HepG2 (cell line): ENCODE results near the gene TAF3. TPM values are rescaled to one million over a fixed set of nuclear protein-coding genes. Genes with fewer than 3 reads are reported as not detected.

Experiments
- ATAC-seq: fragments of 200-7000 bp; cut with Tn5 transposase; 3 replicates; pipeline ENCODE4 v1.9.1; 2020; ENCODE audit warnings: mild to moderate bottlenecking, moderate library complexity
- BruUV-seq: library from RNA; stranded (reverse); fragments of 400-500 nt; replicated peaks from 2 replicates; lab custom pipeline; 2021; lab: Mats Ljungman, UMichigan
- CTCF ChIA-PET: fragments of 300-600 bp; formaldehyde crosslinking; extraction: SDS; loops from one replicate; lab custom pipeline; 2021; ENCODE audit warnings: low total read pairs, inconsistent platforms, low intra/inter-chr PET ratio; lab: Yijun Ruan, JAX
- POLR2A ChIA-PET: fragments of 350-600 bp; sonication (Branson Sonifier 250); formaldehyde crosslinking; loops from one replicate; lab custom pipeline; 2020; ENCODE audit warnings: antibody characterized with exemption, inconsistent platforms; lab: Yijun Ruan, JAX
- DNase-seq: peaks from one replicate; pipeline ENCODE4 v3.0.0-alpha.2; 2015; ENCODE audit warnings: low spot score
- FAIRE-seq: peaks from 3 replicates; lab custom pipeline; 2011; peaks lifted over from hg19 to GRCh38; lab: Jason Lieb, UNC
- H2AFZ ChIP-seq: one replicate; pipeline ENCODE4 v1.6.1; 2011; ENCODE audit warnings: low read length, inconsistent platforms
- H3K27ac ChIP-seq: fragments of 300-600 bp; 3 replicates; pipeline ENCODE4 v1.8.0; 2011; ENCODE audit warnings: mixed run types, mild to moderate bottlenecking, mixed read lengths, low read length, inconsistent platforms; ENCODE audit not compliant: insufficient read depth; ENCODE audit errors: extremely low read length
- H3K27me3 ChIP-seq, 2 experiments: fragments of 200-600 bp in 1 of 2; 2 replicates in 1 of 2; 3 replicates in 1 of 2; pipeline versions ENCODE4 v1.6.0 to v1.8.0; 2011; ENCODE audit warnings: low read length in 2 of 2, mild to moderate bottlenecking in 2 of 2, moderate library complexity in 2 of 2, inconsistent platforms in 1 of 2; ENCODE audit not compliant: insufficient read depth in 2 of 2, control insufficient read depth in 1 of 2
- H3K36me3 ChIP-seq, 2 experiments: fragments of 200-600 bp in 1 of 2; replicated peaks in 1 of 2; 2 replicates in 1 of 2; 3 replicates in 1 of 2; pipeline versions ENCODE4 v1.5.1 to v1.8.0; 2011; ENCODE audit warnings: low read length in 2 of 2, inconsistent platforms in 1 of 2; ENCODE audit not compliant: insufficient read depth in 2 of 2, control insufficient read depth in 1 of 2
- H3K4me1 ChIP-seq: 2 replicates; pipeline ENCODE4 v1.5.1; 2012; ENCODE audit warnings: low read length, inconsistent platforms; ENCODE audit not compliant: insufficient read depth
- H3K4me2 ChIP-seq: 2 replicates; pipeline ENCODE4 v1.6.0; 2011; ENCODE audit warnings: low read depth, low read length, inconsistent platforms
- H3K4me3 ChIP-seq, 3 experiments: fragments of 200-600 bp in 1 of 3; sonication (generic), shearing (Covaris generic) in 1 of 3; replicated peaks in 1 of 3; 2 replicates each; pipeline ENCODE4 v1.5.1; 2011 to 2016; ENCODE audit warnings: low read length in 3 of 3, inconsistent platforms in 2 of 3, low read depth in 2 of 3, mild to moderate bottlenecking in 2 of 3, control low read depth in 1 of 3, mixed read lengths in 1 of 3; ENCODE audit not compliant: insufficient read depth in 1 of 3
- H3K79me2 ChIP-seq: one replicate; pipeline ENCODE4 v1.6.1; 2011; ENCODE audit warnings: low read length, inconsistent platforms; ENCODE audit not compliant: insufficient read depth
- H3K9ac ChIP-seq: 2 replicates; pipeline ENCODE4 v1.6.0; 2011; ENCODE audit warnings: mild to moderate bottlenecking, low read depth, low read length, inconsistent platforms; ENCODE audit not compliant: insufficient read depth
- H3K9me3 ChIP-seq: 2 replicates; pipeline ENCODE4 v1.5.1; 2012; ENCODE audit warnings: mild to moderate bottlenecking, low read length
- H4K20me1 ChIP-seq: 2 replicates; pipeline ENCODE4 v1.6.0; 2011; ENCODE audit warnings: inconsistent platforms, mild to moderate bottlenecking, low read length, moderate library complexity; ENCODE audit not compliant: insufficient read depth
- CHCHD3 ChIP-seq: sonication (generic); formaldehyde crosslinking; IDR thresholded peaks from 2 replicates; pipeline ENCODE4 v1.8.0; 2022; ENCODE audit warnings: mild to moderate bottlenecking, missing genetic modification reagents, moderate library complexity
- NCOA1 ChIP-seq: sonication (generic); formaldehyde crosslinking; IDR thresholded peaks from 2 replicates; pipeline ENCODE4 v1.9.0; 2021; ENCODE audit warnings: missing genetic modification reagents
- NFRKB ChIP-seq: fragments of 450-650 bp; IDR thresholded peaks from 2 replicates; pipeline ENCODE4 v1.6.1; 2017
- PHB2 ChIP-seq: fragments of 450-650 bp; IDR thresholded peaks from 2 replicates; pipeline ENCODE4 v1.6.1; 2018; ENCODE audit not compliant: partially characterized antibody
- SIX1 ChIP-seq: sonication (generic); formaldehyde crosslinking; IDR thresholded peaks from 2 replicates; pipeline ENCODE4 v1.4.0; 2020; ENCODE audit warnings: missing genetic modification reagents, borderline replicate concordance
- ZNF282 ChIP-seq: fragments of 450-650 bp; IDR thresholded peaks from 2 replicates; pipeline ENCODE4 v1.6.1; 2018; ENCODE audit not compliant: partially characterized antibody
- ZNF773 ChIP-seq: sonication (generic); formaldehyde crosslinking; IDR thresholded peaks from 2 replicates; pipeline ENCODE4 v1.4.0; 2020; ENCODE audit warnings: missing genetic modification reagents, borderline replicate concordance
- WGBS: methylation state at CpG from one replicate; pipeline ENCODE4 v1.1.6; 2017; ENCODE audit warnings: low lambda C conversion rate; 5-methylcytosine and 5-hydroxymethylcytosine counted together
- in situ Hi-C: cut with HindIII; loops from 2 replicates; pipeline ENCODE4 v1.10.0; 2017; ENCODE audit warnings: low pct_unique_long_range_greater_than_20kb; ENCODE audit not compliant: extremely low pct_ligation_motif_present
- intact Hi-C: fragments of 100-400 bp; cut with micrococcal nuclease; formaldehyde crosslinking; loops from one replicate; pipeline ENCODE4 v1.10.0; 2022; ENCODE audit not compliant: unreplicated experiment
- polyA plus RNA-seq, 8 experiments: library from polyadenylated mRNA; depleted of rRNA in 3 of 8; stranded (reverse) in 7 of 8; unstranded in 1 of 8; fragments of >200 nt; fragmentation: Illumina TruSeq in 4 of 8; extraction: Trizol in 4 of 8; gene quantifications; 2 replicates each; pipeline versions ENCODE4 v1.2.1 to v1.2.3, GENCODE V29; 2011 to 2016; ENCODE audit warnings: low read depth in 4 of 8, missing spikeins in 1 of 8, mixed read lengths in 1 of 8; ENCODE audit not compliant: insufficient read depth in 1 of 8
- total RNA-seq, 5 experiments: library from RNA; depleted of rRNA; stranded (reverse); fragments of >200 nt; fragmentation: Illumina TruSeq; extraction: Trizol; gene quantifications; 2 replicates each; pipeline ENCODE4 v1.2.3, GENCODE V29; 2016; ENCODE audit warnings: low read depth in 1 of 5
- TF ChIP-seq, protein P1 (sequence below): sonication (generic); formaldehyde crosslinking; IDR thresholded peaks from 2 replicates; pipeline ENCODE4 v1.4.0; 2020; ENCODE audit warnings: missing genetic modification reagents
- TF ChIP-seq, protein P2 (sequence below): sonication (generic); formaldehyde crosslinking; IDR thresholded peaks from 2 replicates; pipeline ENCODE4 v1.4.0; 2020; ENCODE audit warnings: missing genetic modification reagents
- TF ChIP-seq, protein P3 (sequence below): sonication (generic); formaldehyde crosslinking; IDR thresholded peaks from 2 replicates; pipeline ENCODE4 v1.5.1; 2020; ENCODE audit warnings: mild to moderate bottlenecking, missing genetic modification reagents, moderate library complexity
- TF ChIP-seq, protein P4 (sequence below): sonication (generic); formaldehyde crosslinking; IDR thresholded peaks from 2 replicates; pipeline ENCODE4 v1.4.0; 2020; ENCODE audit warnings: mild to moderate bottlenecking, missing genetic modification reagents
- TF ChIP-seq, protein P5 (sequence below): sonication (generic); formaldehyde crosslinking; IDR thresholded peaks from 2 replicates; pipeline ENCODE4 v1.5.1; 2020; ENCODE audit warnings: missing genetic modification reagents, mild to moderate bottlenecking, borderline replicate concordance

The TAF3 gene
- total and polyA plus RNA-seq, 2 of the 13 experiments (the other 11 are each of a cell fraction or from before 2014, with no cell fraction given) = 1.7 to 2.9 TPM

DNA sequence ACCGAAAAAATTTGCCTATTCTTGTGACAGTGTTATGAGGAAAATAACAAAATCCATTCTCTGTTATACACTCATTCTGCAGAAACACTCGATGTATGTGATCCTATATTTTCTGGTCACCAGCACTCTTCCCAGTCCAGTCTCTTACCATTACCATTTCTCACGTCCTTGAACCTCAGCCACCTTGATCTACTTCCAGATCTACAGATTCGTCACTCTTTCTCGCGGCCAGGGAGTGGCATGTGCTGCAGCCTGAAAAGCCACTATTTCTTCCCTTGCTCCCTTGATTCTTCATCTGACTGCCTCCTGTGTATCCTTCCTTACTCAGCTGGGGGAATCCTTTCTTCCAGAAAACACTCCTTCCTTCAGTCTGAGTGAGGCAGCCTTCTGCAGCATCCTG, 14.1 kb upstream of the TAF3 start (continued):
- TF ChIP-seq, protein P1, sequence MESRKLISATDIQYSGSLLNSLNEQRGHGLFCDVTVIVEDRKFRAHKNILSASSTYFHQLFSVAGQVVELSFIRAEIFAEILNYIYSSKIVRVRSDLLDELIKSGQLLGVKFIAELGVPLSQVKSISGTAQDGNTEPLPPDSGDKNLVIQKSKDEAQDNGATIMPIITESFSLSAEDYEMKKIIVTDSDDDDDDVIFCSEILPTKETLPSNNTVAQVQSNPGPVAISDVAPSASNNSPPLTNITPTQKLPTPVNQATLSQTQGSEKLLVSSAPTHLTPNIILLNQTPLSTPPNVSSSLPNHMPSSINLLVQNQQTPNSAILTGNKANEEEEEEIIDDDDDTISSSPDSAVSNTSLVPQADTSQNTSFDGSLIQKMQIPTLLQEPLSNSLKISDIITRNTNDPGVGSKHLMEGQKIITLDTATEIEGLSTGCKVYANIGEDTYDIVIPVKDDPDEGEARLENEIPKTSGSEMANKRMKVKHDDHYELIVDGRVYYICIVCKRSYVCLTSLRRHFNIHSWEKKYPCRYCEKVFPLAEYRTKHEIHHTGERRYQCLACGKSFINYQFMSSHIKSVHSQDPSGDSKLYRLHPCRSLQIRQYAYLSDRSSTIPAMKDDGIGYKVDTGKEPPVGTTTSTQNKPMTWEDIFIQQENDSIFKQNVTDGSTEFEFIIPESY (CRISPR knock-in tag) = no peak
- no peak for TF ChIP-seq PHB2

DNA sequence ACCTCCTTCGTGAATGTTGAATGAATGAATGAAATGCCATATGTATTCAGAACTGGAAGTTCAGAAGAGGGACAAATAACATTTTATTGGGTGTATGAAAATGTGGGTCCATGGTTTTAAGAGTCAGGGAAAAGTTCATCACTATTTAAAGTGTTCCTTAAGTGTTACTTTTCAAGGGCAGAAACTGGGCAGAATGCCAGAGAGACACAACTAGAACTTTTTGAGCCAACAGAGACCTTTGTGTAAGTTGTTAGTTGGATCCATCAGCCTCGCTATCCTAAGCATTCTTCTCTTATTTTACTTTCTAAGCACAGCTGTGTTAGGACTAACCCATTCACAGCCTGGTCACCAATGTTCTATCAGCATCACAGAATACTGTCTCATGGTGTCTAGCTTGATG, 13.6 kb upstream of the TAF3 start:
- in situ Hi-C loops = no loop called here
- H3K27me3 ChIP-seq = no peaks in the 10 kb centered on the region
- no peaks in the 10 kb centered on the region for H3K79me2 ChIP-seq
- POLR2A ChIA-PET = no interaction called here
- no peak overlapping the region for H3K27ac ChIP-seq
- CTCF ChIA-PET = no interaction called here
- H3K4me3 ChIP-seq = no peak overlapping the region
- H2AFZ ChIP-seq = no peak overlapping the region
- peaks cover 19 to 70% of the 10 kb centered on the region in 2 experiments for H3K36me3 ChIP-seq
- H3K4me1 ChIP-seq = no peaks in the 10 kb centered on the region
- no peak overlapping the region for H3K4me2 ChIP-seq
- no peak overlapping the region for H3K9ac ChIP-seq
- intact Hi-C loops = no loop called here
- 50% methylated on average over 2 of the region's 2 CpGs for WGBS
- BruUV-seq = no TSS peak
- no peaks in the 10 kb centered on the region for H3K9me3 ChIP-seq
- no peak for FAIRE-seq
- ATAC-seq = no peak
- no peaks in the 10 kb centered on the region; the same call in 1 of the 2 replicates for H4K20me1 ChIP-seq
- no peak for DNase-seq
- no peak for TF ChIP-seq CHCHD3 (CRISPR knock-in tag)
- TF ChIP-seq, protein P2, sequence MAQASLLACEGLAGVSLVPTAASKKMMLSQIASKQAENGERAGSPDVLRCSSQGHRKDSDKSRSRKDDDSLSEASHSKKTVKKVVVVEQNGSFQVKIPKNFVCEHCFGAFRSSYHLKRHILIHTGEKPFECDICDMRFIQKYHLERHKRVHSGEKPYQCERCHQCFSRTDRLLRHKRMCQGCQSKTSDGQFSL (CRISPR knock-in tag) = no peak
- TF ChIP-seq, protein P3, sequence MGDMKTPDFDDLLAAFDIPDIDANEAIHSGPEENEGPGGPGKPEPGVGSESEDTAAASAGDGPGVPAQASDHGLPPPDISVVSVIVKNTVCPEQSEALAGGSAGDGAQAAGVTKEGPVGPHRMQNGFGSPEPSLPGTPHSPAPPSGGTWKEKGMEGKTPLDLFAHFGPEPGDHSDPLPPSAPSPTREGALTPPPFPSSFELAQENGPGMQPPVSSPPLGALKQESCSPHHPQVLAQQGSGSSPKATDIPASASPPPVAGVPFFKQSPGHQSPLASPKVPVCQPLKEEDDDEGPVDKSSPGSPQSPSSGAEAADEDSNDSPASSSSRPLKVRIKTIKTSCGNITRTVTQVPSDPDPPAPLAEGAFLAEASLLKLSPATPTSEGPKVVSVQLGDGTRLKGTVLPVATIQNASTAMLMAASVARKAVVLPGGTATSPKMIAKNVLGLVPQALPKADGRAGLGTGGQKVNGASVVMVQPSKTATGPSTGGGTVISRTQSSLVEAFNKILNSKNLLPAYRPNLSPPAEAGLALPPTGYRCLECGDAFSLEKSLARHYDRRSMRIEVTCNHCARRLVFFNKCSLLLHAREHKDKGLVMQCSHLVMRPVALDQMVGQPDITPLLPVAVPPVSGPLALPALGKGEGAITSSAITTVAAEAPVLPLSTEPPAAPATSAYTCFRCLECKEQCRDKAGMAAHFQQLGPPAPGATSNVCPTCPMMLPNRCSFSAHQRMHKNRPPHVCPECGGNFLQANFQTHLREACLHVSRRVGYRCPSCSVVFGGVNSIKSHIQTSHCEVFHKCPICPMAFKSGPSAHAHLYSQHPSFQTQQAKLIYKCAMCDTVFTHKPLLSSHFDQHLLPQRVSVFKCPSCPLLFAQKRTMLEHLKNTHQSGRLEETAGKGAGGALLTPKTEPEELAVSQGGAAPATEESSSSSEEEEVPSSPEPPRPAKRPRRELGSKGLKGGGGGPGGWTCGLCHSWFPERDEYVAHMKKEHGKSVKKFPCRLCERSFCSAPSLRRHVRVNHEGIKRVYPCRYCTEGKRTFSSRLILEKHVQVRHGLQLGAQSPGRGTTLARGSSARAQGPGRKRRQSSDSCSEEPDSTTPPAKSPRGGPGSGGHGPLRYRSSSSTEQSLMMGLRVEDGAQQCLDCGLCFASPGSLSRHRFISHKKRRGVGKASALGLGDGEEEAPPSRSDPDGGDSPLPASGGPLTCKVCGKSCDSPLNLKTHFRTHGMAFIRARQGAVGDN (CRISPR knock-in tag) = no peak
- TF ChIP-seq ZNF773 (CRISPR knock-in tag) = no peak
- no peak for TF ChIP-seq SIX1
- TF ChIP-seq, protein P4, sequence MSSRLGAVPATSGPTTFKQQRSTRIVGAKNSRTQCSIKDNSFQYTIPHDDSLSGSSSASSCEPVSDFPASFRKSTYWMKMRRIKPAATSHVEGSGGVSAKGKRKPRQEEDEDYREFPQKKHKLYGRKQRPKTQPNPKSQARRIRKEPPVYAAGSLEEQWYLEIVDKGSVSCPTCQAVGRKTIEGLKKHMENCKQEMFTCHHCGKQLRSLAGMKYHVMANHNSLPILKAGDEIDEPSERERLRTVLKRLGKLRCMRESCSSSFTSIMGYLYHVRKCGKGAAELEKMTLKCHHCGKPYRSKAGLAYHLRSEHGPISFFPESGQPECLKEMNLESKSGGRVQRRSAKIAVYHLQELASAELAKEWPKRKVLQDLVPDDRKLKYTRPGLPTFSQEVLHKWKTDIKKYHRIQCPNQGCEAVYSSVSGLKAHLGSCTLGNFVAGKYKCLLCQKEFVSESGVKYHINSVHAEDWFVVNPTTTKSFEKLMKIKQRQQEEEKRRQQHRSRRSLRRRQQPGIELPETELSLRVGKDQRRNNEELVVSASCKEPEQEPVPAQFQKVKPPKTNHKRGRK (CRISPR knock-in tag) = no peak
- TF ChIP-seq NFRKB = no peak
- TF ChIP-seq, protein P5, sequence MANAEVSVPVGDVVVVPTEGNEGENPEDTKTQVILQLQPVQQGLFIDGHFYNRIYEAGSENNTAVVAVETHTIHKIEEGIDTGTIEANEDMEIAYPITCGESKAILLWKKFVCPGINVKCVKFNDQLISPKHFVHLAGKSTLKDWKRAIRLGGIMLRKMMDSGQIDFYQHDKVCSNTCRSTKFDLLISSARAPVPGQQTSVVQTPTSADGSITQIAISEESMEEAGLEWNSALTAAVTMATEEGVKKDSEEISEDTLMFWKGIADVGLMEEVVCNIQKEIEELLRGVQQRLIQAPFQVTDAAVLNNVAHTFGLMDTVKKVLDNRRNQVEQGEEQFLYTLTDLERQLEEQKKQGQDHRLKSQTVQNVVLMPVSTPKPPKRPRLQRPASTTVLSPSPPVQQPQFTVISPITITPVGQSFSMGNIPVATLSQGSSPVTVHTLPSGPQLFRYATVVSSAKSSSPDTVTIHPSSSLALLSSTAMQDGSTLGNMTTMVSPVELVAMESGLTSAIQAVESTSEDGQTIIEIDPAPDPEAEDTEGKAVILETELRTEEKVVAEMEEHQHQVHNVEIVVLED = no peak
- no peak for TF ChIP-seq ZNF282
- no peak for TF ChIP-seq NCOA1
